HG03196 (cell line): ENCODE results near the gene GPC3.
"Not testable (repeated sequence)": the region's sequence is repeated elsewhere in the genome, so short reads cannot be mapped to it uniquely, and the experiment has no call there.

Experiments
- ATAC-seq: cut with Tn5 transposase; IDR thresholded peaks from one replicate; pipeline ENCODE4 v1.9.1; 2021; ENCODE audit not compliant: unreplicated experiment

Gene GPC3

DNA sequence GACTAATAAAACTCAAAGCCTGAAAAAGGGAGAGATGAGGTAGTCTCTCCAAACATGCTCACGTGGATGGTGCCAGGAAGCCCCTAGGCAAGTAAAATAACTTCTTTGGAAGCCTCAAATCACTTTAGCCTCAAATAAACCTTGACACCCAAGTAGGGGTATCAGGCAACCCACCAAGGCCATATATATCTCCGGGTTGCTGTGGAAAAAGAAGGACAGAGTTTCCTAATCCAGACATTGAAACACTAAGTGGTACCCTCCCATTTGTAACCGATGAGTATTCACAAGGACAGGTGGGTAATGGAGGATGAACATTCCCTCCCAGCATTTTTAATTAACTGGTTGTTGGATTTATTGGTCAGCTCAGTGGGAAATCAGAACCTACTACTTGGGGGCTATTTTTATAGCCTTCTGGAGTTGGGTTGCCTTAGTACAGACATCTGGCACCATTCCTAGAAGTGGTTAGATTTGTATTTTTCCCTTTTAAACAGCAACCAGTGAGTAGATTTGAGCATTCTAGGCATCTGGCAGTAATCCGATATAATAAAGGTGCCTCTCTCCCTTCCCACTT is 87.7 kb downstream of the GPC3 start:
- ATAC-seq, result no peak

GRCh38 chrX:133892337-133892736 is 93.1 kb downstream of the GPC3 start:
- no peak for ATAC-seq

DNA sequence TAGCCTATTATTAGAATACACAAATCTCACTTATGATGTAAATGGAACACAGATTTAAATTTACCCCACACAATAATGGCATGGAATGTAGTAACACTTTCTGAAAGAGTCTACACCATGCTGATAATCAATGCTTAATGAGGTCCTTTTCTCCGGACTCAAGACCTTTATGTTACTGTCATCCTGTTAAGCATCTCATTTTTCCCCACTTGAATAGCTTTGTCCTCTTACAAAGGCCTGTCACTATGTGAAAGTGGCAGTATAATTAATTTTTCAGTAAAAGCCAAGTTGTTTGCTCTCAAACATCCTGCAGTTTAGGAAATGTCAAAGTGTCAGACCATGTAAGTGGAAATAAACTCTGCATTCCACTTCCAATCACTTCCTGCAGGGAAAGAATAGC is 96.4 kb downstream of the GPC3 start:
- ATAC-seq, result no peak

GRCh38 chrX:133888084-133888483 is 97.3 kb downstream of the GPC3 start:
- ATAC-seq, result not testable (repeated sequence)

DNA sequence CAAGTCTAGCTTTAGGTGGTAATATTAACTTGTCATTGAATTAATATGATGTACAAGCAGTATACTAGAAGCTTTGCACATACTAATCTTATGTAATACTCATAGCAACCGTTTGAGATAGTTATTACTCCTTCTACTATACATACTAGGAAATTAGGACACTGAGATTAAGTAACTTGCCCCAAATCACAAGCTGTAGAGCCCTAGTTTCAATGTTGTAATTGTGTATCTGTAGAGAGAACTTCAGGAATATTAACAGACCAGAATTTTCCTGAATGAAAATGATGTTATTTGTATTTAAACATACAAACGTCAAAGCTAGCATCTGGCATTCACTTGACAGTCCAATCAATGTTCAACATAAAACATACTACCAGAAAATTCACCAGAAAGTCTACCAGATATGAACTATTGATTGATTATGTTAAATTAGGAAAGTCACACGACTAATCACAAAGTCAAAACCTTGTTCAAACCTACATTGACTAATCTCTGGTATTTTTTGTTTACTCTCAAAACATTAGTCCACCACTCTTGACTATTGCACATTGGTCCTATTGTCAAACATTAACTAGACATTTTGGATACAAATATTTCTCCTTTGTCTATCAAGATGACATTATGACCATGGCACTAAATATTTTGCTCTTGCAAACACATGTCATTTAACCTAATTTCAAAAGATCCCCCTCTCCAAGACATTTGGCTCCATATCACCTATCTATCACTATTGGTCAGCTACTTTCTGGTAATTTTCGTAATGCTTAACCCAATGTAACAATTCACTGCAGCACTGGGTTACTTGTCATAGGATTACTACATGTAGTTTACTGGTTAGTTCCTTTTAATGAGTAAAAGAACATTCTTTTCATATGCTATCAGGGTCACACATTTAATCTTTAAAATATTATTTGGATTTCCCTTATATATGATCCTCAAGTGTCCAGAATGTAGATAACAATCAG is 100.7 kb downstream of the GPC3 start:
- no peak for ATAC-seq

GRCh38 chrX:133881893-133882292 is 103.5 kb downstream of the GPC3 start:
- no peak for ATAC-seq

DNA sequence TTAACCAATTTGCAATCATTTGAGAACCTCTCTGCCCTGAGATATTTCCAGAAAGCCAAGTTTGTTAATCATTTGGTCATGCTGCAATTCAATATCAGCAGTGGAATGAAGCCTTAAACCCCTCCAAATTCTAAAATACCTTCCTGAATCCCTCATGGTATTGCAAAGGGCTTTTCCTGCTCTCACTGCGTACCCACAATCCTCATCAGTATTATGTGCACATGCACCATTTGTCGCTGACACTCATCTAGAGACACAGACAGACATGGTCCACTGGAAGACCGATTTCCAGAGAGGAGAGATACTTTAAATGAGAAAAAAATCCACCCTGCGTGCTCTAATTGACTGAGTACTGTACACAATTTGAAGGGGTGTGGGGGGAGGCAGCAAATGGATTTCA is 104.4 kb downstream of the GPC3 start:
- ATAC-seq, result no peak

GRCh38 chrX:133880032-133880443 is 105.4 kb downstream of the GPC3 start:
- no peak for ATAC-seq

DNA sequence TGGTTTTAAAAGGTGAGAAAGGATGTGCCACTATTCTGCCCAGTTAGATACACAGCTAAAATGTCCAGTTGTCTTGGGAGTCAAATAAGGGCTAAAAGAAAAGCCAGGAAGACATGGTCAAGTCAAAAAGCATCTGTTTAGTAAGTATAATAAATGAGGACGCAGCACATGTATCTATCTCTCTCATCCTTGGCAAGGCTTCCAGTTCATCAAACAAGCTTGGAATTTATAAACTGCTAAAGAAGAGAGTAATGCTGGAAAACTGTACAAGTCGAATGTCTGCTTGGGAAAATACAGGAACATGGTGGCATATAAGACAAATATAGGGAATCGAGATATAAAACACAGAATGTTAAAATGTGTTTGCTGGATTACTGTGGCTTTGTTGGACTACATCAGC is 106.7 kb downstream of the GPC3 start:
- no peak for ATAC-seq

DNA sequence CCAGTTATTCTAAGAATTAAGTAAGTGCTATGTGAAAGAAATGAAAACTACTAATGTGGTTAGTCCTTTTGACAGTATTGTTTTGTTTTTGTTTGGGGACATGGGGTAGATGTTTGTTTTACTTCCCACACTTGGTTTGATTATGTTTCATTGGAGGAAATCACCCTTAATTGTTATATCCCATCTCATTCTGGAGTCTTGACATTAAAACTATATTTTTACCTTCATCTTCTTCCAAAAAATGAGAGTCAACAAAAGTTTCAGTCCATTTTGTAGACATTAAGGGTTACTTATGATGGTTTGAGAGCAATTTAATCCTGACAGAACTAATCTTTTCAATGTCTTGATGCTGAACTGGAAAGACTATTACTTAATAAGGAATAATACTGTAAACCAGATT is 108.7 kb downstream of the GPC3 start:
- no peak for ATAC-seq

DNA sequence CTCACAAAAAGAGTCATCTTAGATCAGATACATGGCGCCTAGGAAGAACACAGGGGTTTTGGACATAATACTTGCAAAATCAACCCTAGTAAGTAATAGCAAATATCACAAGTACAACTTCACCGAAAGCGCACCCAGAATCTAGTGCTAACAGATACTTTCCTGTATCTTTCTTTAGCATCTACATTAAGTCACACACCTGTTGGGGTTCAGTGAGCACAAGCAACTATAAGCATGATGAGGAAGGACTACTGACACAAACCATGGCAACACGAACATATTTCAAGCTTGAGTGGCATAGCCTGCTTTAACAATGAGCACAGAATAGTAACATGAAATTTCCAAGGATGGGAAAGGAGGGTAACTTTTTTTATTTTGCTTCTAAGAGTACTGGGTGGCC is 116.1 kb downstream of the GPC3 start:
- ATAC-seq, result no peak

DNA sequence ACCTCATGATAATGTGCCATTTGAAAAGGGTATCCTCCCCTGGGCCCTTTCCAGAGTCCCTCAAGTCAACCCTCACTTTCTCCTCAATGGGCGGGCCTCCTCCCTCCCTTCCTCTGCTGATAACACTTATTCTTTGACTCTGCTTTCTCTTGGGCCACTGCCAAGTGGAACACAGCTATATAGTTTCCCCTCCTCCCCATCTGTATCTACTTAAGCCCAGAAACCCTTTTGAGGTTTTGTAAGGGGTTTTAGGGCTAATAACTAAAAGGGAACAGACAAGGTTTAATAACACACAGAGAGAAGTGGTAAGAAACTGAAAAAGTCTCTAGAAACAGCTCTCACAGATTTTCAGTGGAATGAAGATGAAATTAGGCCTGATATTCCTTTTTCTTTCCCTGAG is 116.7 kb downstream of the GPC3 start:
- no peak for ATAC-seq

- ATAC-seq, result no peak
These were observed 117.1 kb downstream of the GPC3 start for GRCh38 chrX:133868250-133868649.

GRCh38 chrX:133865761-133866471 is 119.5 kb downstream of the GPC3 start:
- no peak for ATAC-seq

DNA sequence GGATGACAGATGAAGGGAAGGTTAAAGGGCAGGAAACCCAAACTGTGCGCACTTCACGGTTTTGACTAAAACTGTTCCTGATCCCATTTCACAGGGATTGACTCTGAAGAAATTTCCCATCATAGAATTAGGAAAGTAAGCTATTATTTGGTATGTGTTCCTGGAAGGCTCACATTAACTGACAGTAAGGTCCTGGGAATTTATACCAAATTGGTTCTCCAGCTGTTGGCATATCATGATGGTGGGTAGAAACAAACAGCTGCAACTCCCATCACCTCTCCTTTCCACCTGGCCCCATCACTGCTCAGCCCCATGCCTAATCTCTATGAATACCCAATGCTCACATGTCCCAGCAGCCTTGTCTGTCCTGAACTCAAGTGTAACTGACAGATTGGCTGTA is 121.2 kb downstream of the GPC3 start:
- ATAC-seq, result no peak

- ATAC-seq, result no peak
These were observed 125.5 kb downstream of the GPC3 start for GRCh38 chrX:133859860-133860259.

- no peak for ATAC-seq
These were observed 126.1 kb downstream of the GPC3 start for GRCh38 chrX:133859336-133859735.

DNA sequence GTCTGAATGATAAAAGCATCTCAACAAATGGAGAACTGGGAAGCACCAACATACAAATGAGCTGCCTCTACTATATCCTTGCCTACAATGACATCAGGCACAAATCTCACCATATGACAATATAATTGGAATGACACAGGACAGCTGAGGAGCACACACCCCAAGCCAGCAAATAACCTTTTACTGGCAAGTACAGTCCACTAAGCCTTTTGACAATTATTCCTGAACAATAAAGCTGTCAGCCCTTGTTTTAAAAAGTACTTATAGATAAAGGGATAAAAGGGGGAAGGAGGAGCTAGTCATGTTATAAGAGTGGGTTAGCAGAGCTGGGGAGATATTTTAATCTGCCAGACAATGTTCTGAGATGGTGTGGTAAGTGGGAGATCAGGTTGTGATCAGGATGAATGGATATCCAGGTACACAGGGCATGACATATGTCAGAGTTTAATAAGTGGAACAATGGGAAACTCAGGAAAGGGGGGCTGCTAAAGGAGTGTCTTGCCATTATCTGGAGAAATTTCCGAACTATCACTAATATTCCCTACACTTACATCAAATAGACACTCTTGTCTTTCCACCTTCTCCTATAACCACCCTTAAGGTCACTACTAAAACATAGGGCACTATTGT is 127.6 kb downstream of the GPC3 start:
- no peak for ATAC-seq

DNA sequence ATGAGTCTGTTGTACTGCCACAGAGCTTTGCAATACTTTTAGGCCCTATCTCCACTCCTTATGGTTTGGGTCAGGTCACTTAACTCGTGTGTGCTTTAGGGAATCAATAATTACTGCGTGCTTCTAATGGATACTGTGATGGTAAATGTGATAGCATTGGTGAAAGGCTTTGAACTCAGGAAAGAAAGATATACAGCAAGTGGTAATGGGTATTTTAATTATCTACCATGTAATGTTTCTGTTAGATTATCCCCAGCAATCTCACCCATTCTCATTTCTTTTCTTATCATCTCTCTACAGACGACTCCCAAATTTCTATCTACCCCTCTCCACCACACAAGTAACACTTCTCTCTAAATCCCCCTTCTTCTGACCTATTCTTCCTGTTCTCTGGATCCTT is 128.6 kb downstream of the GPC3 start:
- no peak for ATAC-seq

- no peak for ATAC-seq
These were observed 131.1 kb downstream of the GPC3 start for GRCh38 chrX:133854290-133854689.

GRCh38 chrX:133852837-133853356 is 132.5 kb downstream of the GPC3 start:
- ATAC-seq, result no peak
